GM19239 (cell line): ENCODE data around the gene BBS1.
A peak's percentile ranks its signal among the peaks of the same experiment; 100 is the strongest.

Experiments used
- DNase-seq: peaks from one replicate; pipeline ENCODE4 v3.0.0; 2011; ENCODE audit warnings: low spot score; ENCODE audit not compliant: insufficient read length
- FAIRE-seq: peaks from 2 replicates; lab custom pipeline; 2011; peaks lifted over from hg19 to GRCh38; lab: Jason Lieb, UNC

The BBS1 gene

GRCh38 chr11:66476841-66477251, 33.6 kb upstream of the BBS1 start:
- FAIRE-seq (no peak), DNase-seq (no peak)

DNA sequence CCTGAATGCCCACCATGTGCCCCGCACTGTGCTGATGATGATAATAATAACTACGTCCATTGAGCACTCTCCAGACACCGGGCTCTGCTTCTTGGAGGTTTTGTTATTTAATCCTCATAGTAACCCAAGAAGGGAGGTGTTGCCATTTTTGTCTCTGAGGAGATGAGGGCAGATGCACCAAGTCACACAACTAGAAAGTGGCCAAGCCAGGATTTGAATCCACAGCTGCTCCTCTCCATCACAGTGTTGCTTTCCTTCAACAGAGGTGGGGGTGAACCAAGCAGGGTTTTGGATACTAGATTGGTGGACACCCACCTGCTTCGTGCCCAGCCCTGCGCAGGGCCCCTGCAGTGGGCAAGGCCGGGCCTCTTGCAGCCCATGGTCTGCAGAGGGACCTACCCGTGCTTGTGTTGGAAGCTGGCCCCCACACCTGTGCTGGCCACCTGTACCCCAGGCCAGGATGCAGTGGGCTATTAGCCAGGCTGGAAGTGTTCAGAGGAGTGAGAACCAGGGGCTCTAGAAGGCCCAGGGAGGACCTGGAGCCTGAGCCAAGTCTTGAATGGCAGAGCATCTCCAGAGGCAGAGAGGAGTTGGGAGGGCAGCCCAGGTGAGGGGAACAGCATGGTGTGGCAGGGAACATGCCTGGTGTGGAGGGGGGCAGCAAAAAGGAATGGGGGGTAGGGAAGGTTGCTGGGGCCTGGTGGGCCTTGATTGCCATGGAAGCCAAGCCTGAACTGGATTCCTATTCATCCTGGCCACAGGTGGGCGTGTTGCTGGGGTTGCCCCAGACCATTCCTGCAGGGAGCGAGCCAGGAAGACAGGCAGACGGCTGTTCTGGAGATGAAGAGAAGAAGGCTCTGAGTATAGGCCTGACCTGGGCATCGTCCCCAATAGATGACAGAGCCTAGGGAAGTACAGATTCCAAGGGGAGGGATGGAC, 32.9 kb upstream of the BBS1 start:
- FAIRE-seq (no peak), DNase-seq (no peak)

DNA sequence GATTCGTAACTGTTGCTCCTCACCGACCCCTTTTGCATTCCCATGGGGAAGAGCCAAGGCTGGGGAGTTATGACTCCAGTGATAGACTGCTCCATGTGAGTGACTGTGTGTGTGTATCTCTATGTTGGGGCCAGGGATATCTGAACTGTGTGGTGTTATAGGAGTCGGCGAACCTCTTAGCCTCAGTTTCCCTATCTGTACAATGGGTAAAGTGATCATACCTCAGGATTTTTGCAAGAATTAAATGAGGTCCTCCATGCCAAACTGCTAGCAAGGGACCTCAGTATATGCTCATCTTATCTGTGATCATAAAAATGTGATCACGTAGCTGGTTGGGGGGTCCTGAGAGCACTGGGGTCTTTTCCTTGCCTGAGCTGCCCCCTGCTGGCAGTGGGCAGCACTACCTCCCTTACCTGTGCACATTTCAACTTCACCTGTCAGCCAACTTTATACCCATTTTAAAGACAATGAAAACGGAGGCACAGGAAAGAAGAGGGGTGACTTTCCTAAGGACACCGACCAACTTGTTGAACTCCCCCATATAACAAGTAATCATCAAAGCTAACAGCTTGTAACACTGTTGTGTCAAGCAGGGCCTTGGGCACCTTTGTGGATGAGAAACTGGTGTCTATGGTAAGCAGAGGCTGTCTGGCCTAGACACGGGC, 31.6 kb upstream of the BBS1 start:
- DNase-seq: peak; percentile 64
- FAIRE-seq: peak; percentile 90

DNA sequence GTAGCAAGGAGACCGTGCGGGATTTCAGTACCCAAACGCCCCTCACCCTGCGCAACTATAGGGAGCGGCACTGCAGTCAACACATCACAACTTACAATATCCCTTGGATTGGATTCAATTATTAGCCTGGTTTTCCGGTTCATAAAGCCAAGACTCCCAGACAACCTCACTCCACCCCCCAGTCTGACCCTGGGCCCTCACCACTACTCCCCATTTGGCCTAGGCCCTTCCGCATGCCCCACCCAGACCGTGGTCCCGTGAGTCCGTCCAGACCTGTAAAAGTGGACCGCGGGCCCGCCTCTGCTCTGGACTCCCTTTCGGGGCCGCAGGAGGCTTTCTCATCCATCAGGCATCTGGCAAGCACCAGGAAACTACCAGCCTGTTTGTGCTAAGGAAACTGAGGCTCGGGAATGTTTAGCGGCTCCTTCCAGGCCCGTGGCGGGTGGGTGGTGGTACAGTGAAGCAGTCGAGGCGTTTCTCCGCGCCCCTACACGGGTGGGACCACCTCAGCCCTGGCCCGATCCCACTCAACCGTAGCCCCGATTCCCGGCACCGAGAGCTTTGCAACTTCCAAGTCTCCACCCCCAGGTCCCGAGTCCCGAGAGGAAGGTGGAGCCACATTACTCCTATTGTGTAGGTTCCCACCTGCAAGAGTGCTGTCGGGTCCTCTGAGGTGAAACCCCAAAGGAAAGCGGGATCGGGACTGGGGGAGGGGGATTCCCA, 30.9 kb upstream of the BBS1 start:
- DNase-seq: no peak
- FAIRE-seq: no peak

GRCh38 chr11:66480117-66480938, 30.1 kb upstream of the BBS1 start, which contains the start of gene DPP3:
DPP3 (plus strand) TSS chr11:66480434; CDS start chr11:66482201, 1,767 bp downstream.
- peak; percentile 91 for FAIRE-seq

GRCh38 chr11:66484806-66485380, 25.5 kb upstream of the BBS1 start:
- FAIRE-seq (no peak), DNase-seq (no peak)

More at GRCh38 chr11:66480117-66480938, 30.1 kb upstream of the BBS1 start, which contains the start of gene DPP3:
- peak; percentile 100 for DNase-seq

GRCh38 chr11:66488957-66489356, 21.5 kb upstream of the BBS1 start:
- no peak for FAIRE-seq
- no peak for DNase-seq

- DNase-seq (no peak), FAIRE-seq (no peak)
Observed at GRCh38 chr11:66489636-66490035, 20.8 kb upstream of the BBS1 start.

DNA sequence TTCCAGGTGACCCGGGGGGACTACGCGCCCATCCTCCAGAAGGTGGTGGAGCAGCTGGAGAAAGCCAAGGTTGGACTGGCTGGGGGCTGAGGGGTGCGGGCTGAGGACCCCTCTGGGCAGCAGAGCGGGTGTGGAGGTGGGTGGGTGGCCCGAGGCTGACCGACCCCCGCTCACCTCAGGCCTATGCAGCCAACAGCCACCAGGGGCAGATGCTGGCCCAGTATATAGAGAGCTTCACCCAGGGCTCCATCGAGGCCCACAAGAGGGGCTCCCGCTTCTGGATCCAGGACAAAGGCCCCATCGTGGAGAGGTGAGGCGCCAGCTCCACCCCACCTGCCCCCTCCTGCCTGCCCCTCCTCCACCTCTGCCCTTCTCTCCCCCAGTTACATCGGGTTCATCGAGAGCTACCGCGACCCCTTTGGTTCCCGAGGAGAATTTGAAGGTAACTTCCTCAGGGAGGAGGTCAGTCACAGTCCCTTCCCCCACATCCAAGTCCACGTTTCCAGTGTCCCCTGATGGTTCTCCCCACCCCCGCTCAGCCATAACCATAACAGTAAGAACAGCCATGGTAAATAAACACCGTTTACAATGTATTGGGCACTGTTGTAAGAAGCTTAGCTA, 19.0 kb upstream of the BBS1 start:
- DNase-seq (no peak), FAIRE-seq (no peak)

GRCh38 chr11:66492161-66492865, 18.1 kb upstream of the BBS1 start:
- no peak for DNase-seq
- FAIRE-seq: no peak

GRCh38 chr11:66493130-66493529, 17.3 kb upstream of the BBS1 start:
- FAIRE-seq: no peak

DNA sequence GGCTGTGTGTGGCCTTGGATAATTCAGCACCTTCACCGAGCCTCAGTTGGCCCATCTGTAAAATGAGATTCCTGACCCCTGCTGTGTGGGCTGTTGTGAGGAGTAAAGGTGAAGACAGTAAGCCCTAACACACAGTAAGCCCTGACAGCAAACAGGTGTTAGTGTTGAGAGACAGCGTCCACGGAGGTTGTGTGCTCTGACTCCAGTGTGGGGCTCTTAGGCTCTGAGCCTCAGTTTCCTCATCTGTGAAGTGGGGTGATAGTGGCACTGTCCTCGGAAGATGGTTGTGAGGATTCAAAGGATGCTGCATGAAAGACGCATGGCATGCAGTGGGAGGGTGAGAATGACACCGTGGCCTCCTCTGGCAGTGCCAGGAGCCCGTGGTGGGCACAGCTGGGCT, 16.0 kb upstream of the BBS1 start:
- DNase-seq (no peak), FAIRE-seq (no peak)

More at GRCh38 chr11:66493130-66493529, 17.3 kb upstream of the BBS1 start:
- no peak for DNase-seq

DNA sequence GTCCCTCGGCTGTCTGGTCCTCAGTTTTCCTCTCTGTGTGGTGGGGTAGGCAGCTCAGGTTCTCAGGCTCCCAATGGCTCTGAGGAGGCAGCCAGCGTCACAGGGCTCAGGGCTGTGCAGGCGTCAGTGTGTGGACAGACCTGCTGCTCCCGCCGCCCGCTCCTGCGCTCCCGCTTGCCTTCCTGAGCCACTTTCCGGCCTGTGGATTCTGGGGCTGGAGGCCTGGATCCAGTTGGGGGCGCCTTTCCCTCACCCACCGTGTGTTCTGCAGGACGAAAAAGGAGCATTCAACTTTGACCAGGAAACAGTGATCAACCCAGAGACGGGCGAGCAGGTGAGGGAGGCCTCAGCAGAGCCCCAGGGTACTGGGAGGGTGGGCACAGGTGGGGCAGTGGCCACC, 15.5 kb upstream of the BBS1 start:
- DNase-seq (no peak), FAIRE-seq (no peak)

GRCh38 chr11:66495401-66495854, 15.0 kb upstream of the BBS1 start:
- FAIRE-seq: no peak
- no peak for DNase-seq

GRCh38 chr11:66497206-66497605, 13.2 kb upstream of the BBS1 start:
- DNase-seq: no peak
- no peak for FAIRE-seq

GRCh38 chr11:66498506-66498905, 11.9 kb upstream of the BBS1 start:
- DNase-seq: no peak
- FAIRE-seq: no peak

- FAIRE-seq (no peak), DNase-seq (no peak)
Observed at GRCh38 chr11:66505276-66505816, 5.1 kb upstream of the BBS1 start.

DNA sequence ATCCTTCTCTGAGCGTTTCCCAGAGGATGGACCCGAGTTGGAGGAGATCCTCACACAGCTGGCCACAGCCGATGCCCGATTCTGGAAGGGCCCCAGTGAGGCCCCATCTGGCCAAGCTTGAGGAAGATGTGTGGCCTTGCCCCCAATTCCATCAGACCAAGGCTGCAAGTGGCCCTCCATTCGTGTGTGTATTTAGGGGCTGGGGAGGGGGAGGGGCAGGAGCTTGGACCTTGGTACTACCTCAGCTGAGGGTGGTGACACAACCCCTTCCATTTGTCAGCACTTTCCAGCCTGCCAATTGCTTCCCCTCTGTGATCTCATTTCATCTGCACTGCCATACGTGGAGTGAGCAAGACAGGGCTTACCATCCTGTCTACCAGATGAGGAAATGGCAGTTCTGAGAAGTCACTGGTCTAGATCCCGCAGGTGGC, 1.3 kb upstream of the BBS1 start:
- no peak for FAIRE-seq

More for the DNA sequence above, 1.3 kb upstream of the BBS1 start:
- DNase-seq: no peak
